Liver (tissue), 9 donors: Measurements from ENCODE around the gene RASSF8. TPM values are rescaled to one million over a fixed set of nuclear protein-coding genes. Genes with fewer than 3 reads are reported as not detected.

Experiments
- DNase-seq: peaks from one replicate; pipeline ENCODE4 v3.0.0-alpha.2; 2017; ENCODE audit warnings: low spot score
- H3K27ac ChIP-seq, 2 donors: one replicate each; pipeline ENCODE4 v1.7.0; 2013; ENCODE audit warnings: inconsistent platforms in 2 of 2, low read length in 2 of 2, control low read depth in 1 of 2, low read depth in 1 of 2, mild to moderate bottlenecking in 1 of 2
- H3K27me3 ChIP-seq, 4 donors: one replicate each; pipeline versions ENCODE4 v1.6.1 to v1.7.0; 2013; ENCODE audit warnings: low read length in 3 of 4, inconsistent platforms in 1 of 4, mild to moderate bottlenecking in 1 of 4, moderate library complexity in 1 of 4; ENCODE audit not compliant: control insufficient read depth in 4 of 4, insufficient read depth in 4 of 4
- H3K36me3 ChIP-seq, 4 donors: one replicate each; pipeline versions ENCODE4 v1.6.1 to v1.7.0; 2013; ENCODE audit warnings: low read length in 3 of 4, mild to moderate bottlenecking in 3 of 4, low read depth in 1 of 4, moderate library complexity in 1 of 4; ENCODE audit not compliant: control insufficient read depth in 4 of 4, insufficient read depth in 3 of 4
- H3K4me1 ChIP-seq, 4 donors: one replicate each; pipeline versions ENCODE4 v1.6.1 to v1.7.0; 2013; ENCODE audit warnings: low read length in 3 of 4, mild to moderate bottlenecking in 3 of 4, moderate library complexity in 1 of 4; ENCODE audit not compliant: control insufficient read depth in 4 of 4, insufficient read depth in 4 of 4
- H3K4me3 ChIP-seq, 3 donors: one replicate each; pipeline versions ENCODE4 v1.6.1 to v1.7.0; 2013; ENCODE audit warnings: low read length in 3 of 3, control low read depth in 1 of 3, low read depth in 1 of 3, mild to moderate bottlenecking in 1 of 3
- H3K9ac ChIP-seq, 2 donors: one replicate each; pipeline ENCODE4 v1.7.0; 2013; ENCODE audit warnings: low read length in 2 of 2, mild to moderate bottlenecking in 2 of 2, moderate library complexity in 2 of 2, control low read depth in 1 of 2, low read depth in 1 of 2
- H3K9me3 ChIP-seq, 4 donors: one replicate each; pipeline versions ENCODE4 v1.6.1 to v1.7.0; 2013; ENCODE audit warnings: low read length in 3 of 4; ENCODE audit not compliant: control insufficient read depth in 4 of 4
- CTCF ChIP-seq: fragments of 150-350 bp; IDR thresholded peaks from 2 replicates; pipeline ENCODE4 v1.5.1; 2017; ENCODE audit warnings: improper control_type of control experiment, low read depth, low read length; ENCODE audit not compliant: missing input control
- GABPA ChIP-seq, 2 donors: IDR thresholded peaks in 1 of 2; conservative IDR thresholded peaks in 1 of 2; 2 replicates each; pipeline ENCODE4 v1.6.1; 2016; ENCODE audit warnings: antibody characterized with exemption in 2 of 2, mild to moderate bottlenecking in 1 of 2, moderate library complexity in 1 of 2
- HNF4A ChIP-seq, 2 donors: conservative IDR thresholded peaks; 2 replicates each; pipeline ENCODE4 v1.6.1; 2016; ENCODE audit warnings: antibody characterized with exemption in 2 of 2, mild to moderate bottlenecking in 2 of 2
- HNF4G ChIP-seq: IDR thresholded peaks from 2 replicates; pipeline ENCODE4 v1.6.1; 2016; ENCODE audit warnings: antibody characterized with exemption
- JUND ChIP-seq, 2 donors: IDR thresholded peaks; 2 replicates each; pipeline ENCODE4 v1.6.1; 2016; ENCODE audit warnings: antibody characterized with exemption in 2 of 2
- MAX ChIP-seq: IDR thresholded peaks from 2 replicates; pipeline ENCODE4 v1.6.1; 2016; ENCODE audit warnings: antibody characterized with exemption
- RAD21 ChIP-seq, 2 donors: IDR thresholded peaks; 2 replicates each; pipeline ENCODE4 v1.6.1; 2016; ENCODE audit warnings: antibody characterized with exemption in 2 of 2, mild to moderate bottlenecking in 2 of 2
- REST ChIP-seq: IDR thresholded peaks from 2 replicates; pipeline ENCODE4 v1.6.1; 2016; ENCODE audit warnings: antibody characterized with exemption, mild to moderate bottlenecking
- RXRA ChIP-seq, 2 donors: IDR thresholded peaks; 2 replicates each; pipeline ENCODE4 v1.6.1; 2017 to 2018; ENCODE audit warnings: antibody characterized with exemption in 2 of 2, mild to moderate bottlenecking in 1 of 2
- SP1 ChIP-seq: IDR thresholded peaks from 2 replicates; pipeline ENCODE4 v1.6.1; 2018; ENCODE audit warnings: antibody characterized with exemption, mild to moderate bottlenecking
- YY1 ChIP-seq: IDR thresholded peaks from 2 replicates; pipeline ENCODE4 v1.6.1; 2016; ENCODE audit warnings: antibody characterized with exemption, mild to moderate bottlenecking
- ZBTB33 ChIP-seq: IDR thresholded peaks from 2 replicates; pipeline ENCODE4 v1.6.1; 2016; ENCODE audit warnings: antibody characterized with exemption
- WGBS: extraction: QIAGEN DNeasy Blood & Tissue Kit; methylation state at CpG from one replicate; pipeline ENCODE4 v1.1.7; 2013; 5-methylcytosine and 5-hydroxymethylcytosine counted together
- polyA plus RNA-seq, 2 donors: library from polyadenylated mRNA; stranded (reverse) in 1 of 2; unstranded in 1 of 2; fragments of 200-250 nt in 1 of 2; fragments of >200 nt in 1 of 2; fragmentation: Nextera tagmentation in 1 of 2; extraction: Ambion mirVana in 1 of 2; gene quantifications; one replicate each; pipeline versions ENCODE4 v1.2.1 to v1.2.3, GENCODE V29; 2013 to 2015
- total RNA-seq, 2 donors: library from RNA; depleted of rRNA; stranded (reverse); fragments of >200 nt; gene quantifications; one replicate each; pipeline ENCODE4 v1.2.3, GENCODE V29; 2014
- donor health status: healthy.
- donor health status: healthy.
- donor health status: healthy.
- donor health status: healthy.
- donor health status: healthy.

The RASSF8 gene
- total and polyA plus RNA-seq, 4 donors: 1.7 to 9.4 (median 3.3) TPM

- H3K27ac ChIP-seq: no peak overlapping the region
- H3K27me3 ChIP-seq: no peaks in the 10 kb centered on the region
- TF ChIP-seq YY1 (no peak), REST (no peak)
- H3K4me1 ChIP-seq: no peaks in the 10 kb centered on the region
- H3K36me3 ChIP-seq: no peaks in the 10 kb centered on the region
- H3K4me3 ChIP-seq: no peak overlapping the region
- H3K9me3 ChIP-seq: no peaks in the 10 kb centered on the region
- no peak for DNase-seq
- 92% methylated on average over 9 of the region's 9 CpGs for WGBS
- H3K9ac ChIP-seq: no peak overlapping the region
Measured at GRCh38 chr12:26047401-26048226, 89.1 kb downstream of the RASSF8 start.

GRCh38 chr12:26052652-26053051 is 94.2 kb downstream of the RASSF8 start:
- 93% methylated on average over 4 of the region's 4 CpGs for WGBS

More at GRCh38 chr12:26052652-26053051, 94.2 kb downstream of the RASSF8 start:
- Histone ChIP-seq H3K9ac (no peak overlapping the region), H3K4me3 (no peak overlapping the region), H3K9me3 (no peaks in the 10 kb centered on the region), H3K27ac (no peak overlapping the region), H3K4me1 (no peaks in the 10 kb centered on the region), H3K36me3 (peaks cover 0 to 1% (median 0%) of the 10 kb centered on the region in 4 donors), H3K27me3 (no peaks in the 10 kb centered on the region)
- DNase-seq: no peak
- no peak for TF ChIP-seq SP1
- no peak for TF ChIP-seq HNF4A (conservative IDR thresholded peaks at IDR 0.05)
- TF ChIP-seq RXRA (IDR thresholded peaks at IDR 0.05): no peak
- no peak for TF ChIP-seq MAX
- no peak for TF ChIP-seq JUND (IDR thresholded peaks at IDR 0.05)
- no peak for TF ChIP-seq REST
- TF ChIP-seq GABPA (IDR thresholded peaks at IDR 0.05 in 1 of 2, conservative IDR thresholded peaks at IDR 0.05 in 1 of 2): no peak
- no peak for TF ChIP-seq ZBTB33
- TF ChIP-seq RAD21 (IDR thresholded peaks at IDR 0.05): no peak
- no peak for TF ChIP-seq HNF4G
- TF ChIP-seq CTCF: no peak
